ENCODE data around the gene AKR7A2.

AKR7A2 gene

DNA sequence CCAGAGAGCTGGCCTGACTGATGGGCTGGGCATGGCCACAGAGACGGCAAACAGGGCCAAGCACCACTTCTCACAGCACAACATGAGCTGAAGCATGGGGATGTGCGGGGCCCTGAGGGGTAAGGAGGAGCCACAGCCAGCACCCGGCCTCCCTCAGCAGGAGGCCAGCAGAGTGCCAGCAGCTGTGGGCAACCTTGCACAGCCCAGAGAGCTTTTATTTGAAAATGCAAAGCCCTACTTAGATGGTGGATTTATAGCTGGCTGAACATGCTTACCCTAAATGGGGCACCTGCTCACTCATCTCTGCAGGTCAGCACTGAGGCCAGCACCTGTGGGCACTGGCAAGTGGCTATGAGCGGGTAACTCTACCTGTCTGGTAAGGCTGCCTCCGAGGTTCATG, 44.3 kb upstream of the AKR7A2 start:
- no peaks in the 10 kb centered on the region for H3K9me3 ChIP-seq (ENCODE audit: insufficient read depth, low read length)
- H3K79me2 ChIP-seq (ENCODE audit: insufficient read depth, low read length) = no peaks in the 10 kb centered on the region
- H3K9me2 ChIP-seq (replicated peaks; ENCODE audit: insufficient read depth, low read length) = no peaks in the 10 kb centered on the region
- H3K4me3 ChIP-seq (ENCODE audit: insufficient read depth, low read length, poor library complexity, severe bottlenecking) = no peak overlapping the region
- TF ChIP-seq EZH2phosphoT487 (conservative IDR thresholded peaks at IDR 0.05; ENCODE audit: low read length) = no peak
- TF ChIP-seq, protein P1, sequence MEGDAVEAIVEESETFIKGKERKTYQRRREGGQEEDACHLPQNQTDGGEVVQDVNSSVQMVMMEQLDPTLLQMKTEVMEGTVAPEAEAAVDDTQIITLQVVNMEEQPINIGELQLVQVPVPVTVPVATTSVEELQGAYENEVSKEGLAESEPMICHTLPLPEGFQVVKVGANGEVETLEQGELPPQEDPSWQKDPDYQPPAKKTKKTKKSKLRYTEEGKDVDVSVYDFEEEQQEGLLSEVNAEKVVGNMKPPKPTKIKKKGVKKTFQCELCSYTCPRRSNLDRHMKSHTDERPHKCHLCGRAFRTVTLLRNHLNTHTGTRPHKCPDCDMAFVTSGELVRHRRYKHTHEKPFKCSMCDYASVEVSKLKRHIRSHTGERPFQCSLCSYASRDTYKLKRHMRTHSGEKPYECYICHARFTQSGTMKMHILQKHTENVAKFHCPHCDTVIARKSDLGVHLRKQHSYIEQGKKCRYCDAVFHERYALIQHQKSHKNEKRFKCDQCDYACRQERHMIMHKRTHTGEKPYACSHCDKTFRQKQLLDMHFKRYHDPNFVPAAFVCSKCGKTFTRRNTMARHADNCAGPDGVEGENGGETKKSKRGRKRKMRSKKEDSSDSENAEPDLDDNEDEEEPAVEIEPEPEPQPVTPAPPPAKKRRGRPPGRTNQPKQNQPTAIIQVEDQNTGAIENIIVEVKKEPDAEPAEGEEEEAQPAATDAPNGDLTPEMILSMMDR (IDR thresholded peaks at IDR 0.05; ENCODE audit: insufficient read depth, low read length, poor library complexity, severe bottlenecking) = no peak
- H2AFZ ChIP-seq (ENCODE audit: low read depth, low read length, severe bottlenecking) = no peak overlapping the region
- no peaks in the 10 kb centered on the region for H3K27me3 ChIP-seq (ENCODE audit: low read length)
- H3K27ac ChIP-seq (ENCODE audit: low read depth, low read length) = no peak overlapping the region
- H4K20me1 ChIP-seq (ENCODE audit: low read depth, low read length) = no peaks in the 10 kb centered on the region
- no peak overlapping the region for H3K9ac ChIP-seq (ENCODE audit: low read length)
- no peaks in the 10 kb centered on the region for H3K36me3 ChIP-seq (ENCODE audit: low read length)
- no peaks in the 10 kb centered on the region for H3F3A ChIP-seq (ENCODE audit: insufficient read depth)
- no peak overlapping the region for H3K4me2 ChIP-seq (ENCODE audit: low read depth, low read length, poor library complexity, severe bottlenecking)

- H3K4me2 ChIP-seq (ENCODE audit: low read depth, low read length, poor library complexity, severe bottlenecking) = no peak overlapping the region
- no peaks in the 10 kb centered on the region for H4K20me1 ChIP-seq (ENCODE audit: low read depth, low read length)
- no peaks in the 10 kb centered on the region for H3K27me3 ChIP-seq (ENCODE audit: low read length)
- H3K9me2 ChIP-seq (replicated peaks; ENCODE audit: insufficient read depth, low read length) = no peaks in the 10 kb centered on the region
- no peak overlapping the region for H2AFZ ChIP-seq (ENCODE audit: low read depth, low read length, severe bottlenecking)
- H3K9me3 ChIP-seq (ENCODE audit: insufficient read depth, low read length) = no peaks in the 10 kb centered on the region
- no peaks in the 10 kb centered on the region for H3F3A ChIP-seq (ENCODE audit: insufficient read depth)
- H3K9ac ChIP-seq (ENCODE audit: low read length) = no peak overlapping the region
- no peaks in the 10 kb centered on the region for H3K79me2 ChIP-seq (ENCODE audit: insufficient read depth, low read length)
- no peak overlapping the region for H3K4me3 ChIP-seq (ENCODE audit: insufficient read depth, low read length, poor library complexity, severe bottlenecking)
- no peaks in the 10 kb centered on the region for H3K36me3 ChIP-seq (ENCODE audit: low read length)
- no peak overlapping the region for H3K27ac ChIP-seq (ENCODE audit: low read depth, low read length)
- TF ChIP-seq, protein P1 (IDR thresholded peaks at IDR 0.05; ENCODE audit: insufficient read depth, low read length, poor library complexity, severe bottlenecking) = no peak
- TF ChIP-seq EZH2phosphoT487 (conservative IDR thresholded peaks at IDR 0.05; ENCODE audit: low read length) = no peak
Measured at GRCh38 chr1:19354531-19354981, 42.6 kb upstream of the AKR7A2 start.

- H3K4me2 ChIP-seq (ENCODE audit: low read depth, low read length, poor library complexity, severe bottlenecking) = no peak overlapping the region
- H3K79me2 ChIP-seq (ENCODE audit: insufficient read depth, low read length) = no peaks in the 10 kb centered on the region
- H3K9me2 ChIP-seq (replicated peaks; ENCODE audit: insufficient read depth, low read length) = no peaks in the 10 kb centered on the region
- no peaks in the 10 kb centered on the region for H4K20me1 ChIP-seq (ENCODE audit: low read depth, low read length)
- no peak overlapping the region for H3K4me3 ChIP-seq (ENCODE audit: insufficient read depth, low read length, poor library complexity, severe bottlenecking)
- no peaks in the 10 kb centered on the region for H3F3A ChIP-seq (ENCODE audit: insufficient read depth)
- H3K9me3 ChIP-seq (ENCODE audit: insufficient read depth, low read length) = no peaks in the 10 kb centered on the region
- no peak overlapping the region for H3K27ac ChIP-seq (ENCODE audit: low read depth, low read length)
- no peak overlapping the region for H2AFZ ChIP-seq (ENCODE audit: low read depth, low read length, severe bottlenecking)
- H3K36me3 ChIP-seq (ENCODE audit: low read length) = no peaks in the 10 kb centered on the region
- TF ChIP-seq, protein P1 (IDR thresholded peaks at IDR 0.05; ENCODE audit: insufficient read depth, low read length, poor library complexity, severe bottlenecking) = no peak
- no peak for TF ChIP-seq EZH2phosphoT487 (conservative IDR thresholded peaks at IDR 0.05; ENCODE audit: low read length)
- no peak overlapping the region for H3K9ac ChIP-seq (ENCODE audit: low read length)
- no peaks in the 10 kb centered on the region for H3K27me3 ChIP-seq (ENCODE audit: low read length)
Measured at GRCh38 chr1:19353596-19353995, 41.7 kb upstream of the AKR7A2 start.
